GM04504 (cell line): ENCODE data around the gene CHPF2.
A peak's percentile ranks its signal among the peaks of the same experiment; 100 is the strongest.

Experiments
- DNase-seq: peaks from one replicate; pipeline ENCODE4 v3.0.0-alpha.2; 2012; ENCODE audit warnings: low read depth

CHPF2 gene

DNA sequence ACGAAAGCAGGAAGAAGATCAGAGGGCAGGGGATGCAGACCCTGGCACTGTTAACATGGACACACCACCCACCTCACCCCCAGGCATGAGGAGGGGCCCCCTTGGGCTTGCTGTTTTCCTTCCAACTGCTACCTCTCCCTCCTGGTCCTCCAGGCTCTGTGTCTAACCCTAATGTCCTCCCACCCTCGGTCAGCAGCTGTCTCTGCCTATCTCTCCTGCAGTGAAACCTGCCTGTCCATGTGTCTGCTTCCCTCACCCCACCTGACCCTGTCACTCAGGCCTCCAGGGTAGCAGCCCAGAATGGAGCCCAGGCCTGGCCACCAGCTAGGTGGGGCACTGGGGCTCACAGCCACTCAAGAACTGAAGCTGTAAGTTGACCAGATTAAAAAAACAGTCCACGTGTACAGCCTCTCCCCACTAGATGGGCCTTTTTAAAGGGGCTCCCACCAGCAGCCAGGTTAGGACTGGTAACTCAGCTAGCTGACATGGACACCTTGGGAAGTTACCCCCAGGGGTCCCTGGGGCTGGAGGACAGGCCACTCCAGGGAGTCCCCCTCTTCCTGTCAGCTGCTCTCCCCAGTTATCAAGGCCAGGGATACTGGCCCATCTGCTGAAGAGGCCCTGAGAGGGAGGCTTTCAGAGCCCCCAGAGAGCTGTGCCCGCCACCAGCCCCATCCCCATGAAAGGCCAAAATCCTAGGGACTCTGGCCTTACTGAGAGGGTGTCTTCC, 14.7 kb downstream of the CHPF2 start:
- DNase-seq = no peak

DNA sequence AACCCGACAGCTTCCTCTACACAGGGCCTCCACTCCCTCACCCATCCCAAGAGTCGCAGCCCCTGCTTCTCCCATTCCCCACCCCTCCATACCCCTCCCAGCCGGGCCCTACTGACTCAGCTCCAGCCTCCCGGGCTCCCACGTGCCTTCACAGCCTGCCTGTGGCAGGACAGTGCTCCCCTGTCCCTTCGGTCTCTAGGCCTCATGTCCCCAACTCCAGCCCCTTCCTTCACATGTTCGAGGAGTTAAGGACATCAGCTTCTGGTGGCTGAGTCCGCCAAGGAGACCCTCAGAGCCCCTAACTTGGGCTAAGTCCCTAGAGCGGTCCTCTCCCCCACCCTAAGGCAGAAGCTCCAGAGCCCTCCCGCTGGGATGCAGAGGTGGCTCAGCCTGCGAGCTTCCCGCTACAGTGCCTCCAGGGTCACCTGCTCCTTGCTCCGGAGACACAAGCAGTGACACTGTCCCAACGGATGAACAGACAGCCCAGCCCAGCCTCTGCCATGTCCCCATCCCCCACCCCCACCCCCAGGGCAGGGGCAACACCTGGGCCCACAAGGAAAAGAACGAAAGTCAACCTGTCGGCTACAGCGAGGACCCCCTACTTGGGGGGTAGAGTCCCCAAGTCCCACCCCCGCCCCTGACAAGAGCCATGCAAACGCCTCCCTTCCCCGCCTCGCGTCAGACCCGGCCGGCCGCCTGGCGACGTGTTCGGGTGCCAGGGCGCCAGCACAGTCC, 15.5 kb downstream of the CHPF2 start:
- DNase-seq = no peak

GRCh38 chr7:151248346-151249033, 16.2 kb downstream of the CHPF2 start, which contains the start of gene SMARCD3:
TSS of gene SMARCD3 (minus strand) at chr7:151248694. CDS start at chr7:151248562, 132 bp downstream.
- no peak for DNase-seq

DNA sequence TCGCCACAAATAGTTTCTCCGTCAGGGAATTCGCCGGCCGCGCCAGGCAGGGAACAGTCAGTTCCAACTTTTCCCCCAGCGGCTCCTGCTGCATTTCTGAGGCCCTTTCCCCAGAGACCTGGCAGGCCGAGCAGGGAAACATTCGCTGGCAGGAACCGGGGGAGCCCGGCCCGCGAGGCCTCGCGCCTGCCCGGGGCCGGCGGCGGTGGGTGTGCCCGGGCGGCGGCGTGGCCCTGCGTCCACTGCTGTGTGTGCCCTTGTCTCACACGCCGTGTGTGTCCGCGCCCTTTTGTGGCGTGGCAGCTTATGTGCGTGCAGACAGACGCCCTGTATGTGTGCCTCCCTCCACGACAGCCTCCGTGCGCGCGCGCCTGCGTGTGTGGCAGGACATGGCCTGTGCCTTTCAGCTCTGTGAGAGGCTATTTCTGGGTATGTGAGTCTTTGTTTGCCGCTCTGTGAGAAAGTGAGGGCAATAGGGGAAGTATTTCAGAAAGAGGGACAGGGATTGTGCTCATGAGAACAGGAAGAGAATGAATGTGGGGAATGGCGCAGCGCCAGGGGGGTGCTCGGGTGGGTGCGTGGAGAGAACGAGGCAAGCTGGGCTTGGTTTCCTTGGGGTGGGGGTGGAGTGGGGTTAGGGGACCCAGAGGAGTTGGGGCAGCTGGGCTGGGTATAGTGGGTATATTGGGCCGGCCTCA, 16.9 kb downstream of the CHPF2 start:
- DNase-seq = peak; percentile 38

DNA sequence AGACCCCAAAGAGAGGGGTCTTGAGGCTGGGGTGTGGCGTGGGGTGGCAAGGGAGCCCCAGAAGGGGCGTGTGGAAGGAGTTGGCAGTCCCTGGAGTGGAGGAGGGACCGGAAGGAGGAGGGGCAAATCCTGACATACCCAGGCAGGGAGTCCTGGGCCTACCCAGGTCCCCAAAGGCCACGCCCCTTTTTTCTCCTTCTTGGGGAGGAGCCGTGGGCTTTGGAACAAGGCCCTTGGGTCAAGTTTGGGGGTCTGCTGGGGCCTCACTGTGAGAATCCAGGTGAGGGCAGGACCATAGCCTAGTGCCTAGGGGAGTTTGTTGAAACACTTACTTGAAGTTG, 17.4 kb downstream of the CHPF2 start:
- DNase-seq = no peak

DNA sequence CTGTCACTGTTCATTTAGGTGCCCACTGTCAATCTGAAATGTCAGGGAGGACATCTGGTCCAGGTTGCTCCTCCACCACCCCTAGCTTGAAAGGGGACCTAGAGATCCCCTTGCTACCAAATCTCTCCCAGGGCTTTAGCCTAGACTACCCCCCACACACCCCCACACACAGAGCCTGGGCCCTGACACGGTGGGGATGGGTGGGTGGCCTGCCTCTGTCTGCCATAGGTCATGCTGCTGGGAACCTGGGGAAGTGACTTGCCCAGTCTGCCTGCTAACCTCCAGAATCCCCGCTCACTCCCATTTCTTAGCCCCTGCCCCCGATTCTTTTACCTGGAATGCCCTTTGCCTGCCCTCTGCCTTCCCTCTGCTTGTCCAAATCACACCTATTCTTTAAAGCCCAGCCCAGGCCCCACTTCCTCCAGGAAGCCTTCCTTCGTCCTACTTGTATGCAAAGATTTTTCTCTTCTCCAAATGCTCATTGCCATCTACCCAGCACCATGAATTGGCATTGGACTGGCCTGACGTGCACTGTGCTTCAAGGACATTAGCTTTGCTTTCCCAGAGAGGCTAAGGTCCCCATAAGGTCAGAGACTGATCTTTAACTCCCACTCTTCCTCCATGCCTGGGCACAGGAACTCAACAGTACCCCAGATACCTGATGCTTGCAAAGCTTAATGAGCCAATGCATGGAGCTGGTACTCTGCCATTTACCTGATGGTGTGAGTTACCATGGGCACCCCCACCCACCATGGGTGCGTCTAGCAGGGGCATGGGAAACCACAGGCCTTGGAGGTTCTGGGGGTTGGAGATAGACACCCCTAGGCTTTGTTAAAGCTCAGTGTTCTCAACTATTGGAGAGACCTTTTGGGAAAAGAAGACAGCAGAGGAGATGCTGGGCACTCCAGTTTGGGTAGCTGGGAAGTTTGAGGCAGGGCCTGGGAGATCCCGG, 18.2 kb downstream of the CHPF2 start:
- no peak for DNase-seq

GRCh38 chr7:151251328-151251688, 19.0 kb downstream of the CHPF2 start:
- no peak for DNase-seq

DNA sequence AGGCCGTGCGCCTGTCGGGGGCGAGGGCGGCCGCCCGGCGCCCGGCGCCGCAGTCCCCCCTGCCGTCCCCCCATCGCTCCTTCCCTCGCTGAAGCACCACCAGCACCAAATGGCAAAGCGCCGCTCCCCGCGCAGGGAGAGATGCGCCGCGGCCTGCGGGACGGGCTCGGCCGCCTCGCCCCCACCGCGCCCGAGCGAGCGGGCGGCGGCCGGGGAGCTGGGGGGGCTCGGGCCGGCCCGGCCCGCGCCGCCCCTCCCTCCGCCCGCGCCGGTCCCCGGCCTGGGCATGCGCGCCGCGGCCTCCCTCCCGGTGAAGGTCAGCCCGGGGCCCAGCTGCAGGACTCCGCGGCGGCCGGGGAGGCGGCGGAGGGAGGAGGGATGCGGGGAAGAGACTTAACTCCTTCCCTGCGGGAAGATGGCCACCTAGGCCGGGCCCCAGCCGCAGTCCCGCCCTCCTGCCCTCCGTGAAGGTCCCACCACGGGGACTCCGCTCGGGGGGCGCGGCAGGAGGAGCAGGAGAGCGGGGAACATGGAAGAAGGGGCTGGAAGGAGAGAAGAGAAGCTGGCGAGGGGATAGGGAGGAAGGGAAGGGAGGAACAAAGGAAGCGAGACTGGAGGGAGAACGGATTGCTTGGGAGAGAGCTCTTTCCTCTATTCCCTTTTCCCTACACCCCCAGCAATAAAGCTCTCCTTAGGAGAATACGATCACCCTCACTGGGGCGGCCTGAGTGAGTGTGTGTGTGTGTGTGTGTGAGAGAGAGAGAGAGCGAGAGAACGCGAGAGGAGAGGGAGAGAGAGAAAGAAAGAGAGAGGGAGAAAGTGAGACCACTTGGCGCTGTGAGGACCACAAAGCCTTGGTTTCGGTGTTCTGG, 19.6 kb downstream of the CHPF2 start:
- DNase-seq = no peak

GRCh38 chr7:151252561-151252835, 20.2 kb downstream of the CHPF2 start:
- DNase-seq = no peak

GRCh38 chr7:151252961-151253711, 20.9 kb downstream of the CHPF2 start:
- no peak for DNase-seq

GRCh38 chr7:151254316-151254715, 22.0 kb downstream of the CHPF2 start:
- DNase-seq = no peak

GRCh38 chr7:151254851-151255250, 22.6 kb downstream of the CHPF2 start:
- DNase-seq = no peak

DNA sequence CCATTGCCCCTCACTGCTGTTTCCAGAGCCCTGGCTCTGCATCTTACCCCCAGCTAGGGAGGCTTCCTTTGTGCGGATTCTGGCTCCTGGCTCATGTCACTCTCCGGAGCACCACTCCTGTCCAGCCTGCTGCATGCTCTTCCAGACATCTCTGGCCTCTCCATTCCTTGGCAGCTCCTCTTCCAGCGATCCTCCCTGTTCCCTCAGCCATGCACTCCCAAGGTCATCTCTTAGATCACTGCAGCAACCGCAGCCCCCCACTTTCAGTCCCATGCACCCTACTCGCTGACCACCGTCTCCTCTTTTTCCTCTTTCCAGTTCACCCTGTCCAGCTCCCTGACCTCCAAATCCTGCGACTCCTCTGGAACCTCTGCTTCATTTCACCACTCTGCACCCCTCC, 23.1 kb downstream of the CHPF2 start:
- DNase-seq = no peak

GRCh38 chr7:151256410-151257045, 24.2 kb downstream of the CHPF2 start:
- no peak for DNase-seq

DNA sequence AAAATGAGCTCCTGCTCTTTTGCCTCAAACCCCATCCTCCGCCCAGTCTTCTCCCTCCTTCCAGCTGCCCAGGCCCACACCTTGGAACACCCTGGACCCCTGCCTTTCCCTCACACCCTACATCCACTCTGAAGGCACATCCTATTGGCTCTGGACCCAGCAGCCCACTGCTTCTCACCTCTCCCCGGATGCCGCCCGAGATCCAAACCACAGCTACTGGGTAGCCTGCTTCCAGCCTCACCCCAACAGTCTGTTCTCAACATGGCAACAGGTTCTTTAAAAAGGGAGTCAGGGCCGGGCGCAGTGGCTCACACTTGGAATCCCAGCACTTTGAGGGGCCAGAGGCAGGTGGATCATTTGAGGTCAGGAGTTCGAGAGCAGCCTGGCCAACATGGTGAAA, 25.7 kb downstream of the CHPF2 start:
- no peak for DNase-seq

- DNase-seq = no peak
Measured at GRCh38 chr7:151260471-151260870, 28.2 kb downstream of the CHPF2 start.

GRCh38 chr7:151260883-151261282, 28.6 kb downstream of the CHPF2 start:
- no peak for DNase-seq

DNA sequence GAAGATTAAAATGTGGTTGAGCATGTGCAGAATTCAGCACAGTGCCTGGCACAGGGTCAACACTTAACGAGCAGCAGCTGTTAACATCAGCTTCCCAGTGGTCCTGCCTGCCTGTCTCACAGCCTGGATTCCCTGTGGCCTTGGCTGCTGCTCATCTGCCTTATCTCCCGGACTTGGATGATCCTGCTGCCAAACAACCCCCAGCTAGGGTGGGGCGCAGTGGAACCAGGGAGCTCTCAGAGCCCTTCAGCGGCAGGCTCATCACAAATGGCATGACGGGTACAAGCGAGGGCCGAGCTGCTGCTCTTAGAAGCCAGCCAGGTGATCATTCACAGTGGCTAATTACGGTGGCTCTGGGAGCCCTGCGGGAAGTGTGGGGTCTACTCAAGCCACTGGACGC, 29.2 kb downstream of the CHPF2 start:
- DNase-seq = no peak

- DNase-seq = no peak
Measured at GRCh38 chr7:151264615-151265014, 32.3 kb downstream of the CHPF2 start.
